HCT116 (cell line): ENCODE results near the gene RNF113A. TPM values are rescaled to one million over a fixed set of nuclear protein-coding genes. Genes with fewer than 3 reads are reported as not detected.

Experiments
- ATAC-seq: fragments of 200-7000 bp; cut with Tn5 transposase; 2 replicates; pipeline ENCODE4 v1.9.1; 2020; ENCODE audit warnings: mild to moderate bottlenecking, moderate library complexity
- BruUV-seq: library from RNA; stranded (reverse); fragments of 400-500 nt; replicated peaks from 2 replicates; lab custom pipeline; 2021; lab: Mats Ljungman, UMichigan
- CTCF ChIA-PET: fragments of 300-600 bp; sonication (Branson Sonifier 250); formaldehyde crosslinking; loops from one replicate; lab custom pipeline; 2021; ENCODE audit warnings: antibody characterized with exemption; lab: Charles Lee
- POLR2A ChIA-PET: fragments of 300-600, 350-600 bp; sonication (Branson Sonifier 250); formaldehyde crosslinking; loops from one replicate; lab custom pipeline; 2021; ENCODE audit warnings: antibody characterized with exemption; lab: Charles Lee
- RAD21 ChIA-PET, 2 experiments: fragments of 300-600 bp; sonication (Branson Sonifier 250); formaldehyde crosslinking; loops; one replicate each; lab custom pipeline; 2023; ENCODE audit warnings: low total read pairs in 2 of 2; ENCODE audit not compliant: uncharacterized antibody in 2 of 2, unreplicated experiment in 2 of 2, low non-redundant PET in 1 of 2; lab: Charles Lee
- DNase-seq: peaks from one replicate; pipeline ENCODE4 v3.0.0-alpha.2; 2010; ENCODE audit warnings: low read depth, low spot score
- H2AFZ ChIP-seq: fragments of 200-600 bp; shearing (Covaris generic), sonication (generic); 2 replicates; pipeline ENCODE4 v1.6.1; 2017; ENCODE audit warnings: low read depth, mixed run types, mixed read lengths, antibody characterized with exemption, low read length; ENCODE audit not compliant: poor library complexity, severe bottlenecking
- H3K27ac ChIP-seq: 2 replicates; pipeline ENCODE4 v1.5.1; 2012; ENCODE audit warnings: low read depth, low read length
- H3K27me3 ChIP-seq: fragments of 200-600 bp; sonication (generic); 2 replicates; pipeline ENCODE4 v1.6.1; 2016; ENCODE audit warnings: mixed run types, low read length, mixed read lengths; ENCODE audit not compliant: insufficient read depth
- H3K36me3 ChIP-seq, 2 experiments: fragments of 200-500 bp in 1 of 2; fragments of 200-600 bp in 1 of 2; sonication (Bioruptor generic) in 1 of 2; sonication (generic) in 1 of 2; 2 replicates each; pipeline versions ENCODE4 v1.5.1 to v1.6.1; 2014 to 2016; ENCODE audit warnings: low read length in 2 of 2, inconsistent platforms in 1 of 2, mixed read lengths in 1 of 2, mixed run types in 1 of 2; ENCODE audit not compliant: insufficient read depth in 2 of 2, control insufficient read depth in 1 of 2
- H3K4me1 ChIP-seq, 2 experiments: fragments of 200-600 bp in 1 of 2; sonication (generic) in 1 of 2; 2 replicates each; pipeline versions ENCODE4 v1.5.1 to v1.6.1; 2012 to 2017; ENCODE audit warnings: low read length in 2 of 2, inconsistent platforms in 1 of 2, mild to moderate bottlenecking in 1 of 2, mixed read lengths in 1 of 2, mixed run types in 1 of 2, moderate library complexity in 1 of 2; ENCODE audit not compliant: insufficient read depth in 2 of 2, control insufficient read depth in 1 of 2
- H3K4me2 ChIP-seq: fragments of 200-600 bp; sonication (generic); 2 replicates; pipeline ENCODE4 v1.6.1; 2017; ENCODE audit warnings: mixed run types, low read length, mixed read lengths
- H3K4me3 ChIP-seq, 2 experiments: fragments of 200-600 bp in 1 of 2; sonication (generic) in 1 of 2; replicated peaks in 1 of 2; 2 replicates each; pipeline ENCODE4 v1.5.1; 2011 to 2016; ENCODE audit warnings: low read length in 2 of 2, control low read depth in 1 of 2, low read depth in 1 of 2, mild to moderate bottlenecking in 1 of 2, mixed read lengths in 1 of 2, mixed run types in 1 of 2
- H3K79me2 ChIP-seq: fragments of 200-600 bp; sonication (generic); 2 replicates; pipeline ENCODE4 v1.6.1; 2017; ENCODE audit warnings: mild to moderate bottlenecking, mixed run types, low read length, moderate library complexity, mixed read lengths; ENCODE audit not compliant: insufficient read depth
- H3K9ac ChIP-seq: fragments of 200-600 bp; sonication (generic); 2 replicates; pipeline ENCODE4 v1.6.1; 2016; ENCODE audit warnings: low read length, mixed read lengths
- H3K9me2 ChIP-seq: fragments of 200-600 bp; sonication (generic), shearing (Covaris generic); 2 replicates; pipeline ENCODE4 v1.6.1; 2017; ENCODE audit warnings: mixed run types, mild to moderate bottlenecking, moderate library complexity; ENCODE audit not compliant: insufficient read depth
- H3K9me3 ChIP-seq, 2 experiments: fragments of 200-500 bp in 1 of 2; fragments of 200-600 bp in 1 of 2; sonication (Bioruptor generic) in 1 of 2; sonication (generic) in 1 of 2; 2 replicates each; pipeline ENCODE4 v1.6.1; 2014 to 2017; ENCODE audit warnings: low read length in 2 of 2, mixed read lengths in 2 of 2, inconsistent platforms in 1 of 2, low read depth in 1 of 2, mild to moderate bottlenecking in 1 of 2, mixed run types in 1 of 2, moderate library complexity in 1 of 2; ENCODE audit not compliant: control insufficient read depth in 1 of 2, insufficient read depth in 1 of 2
- H4K20me1 ChIP-seq: fragments of 200-600 bp; sonication (generic), shearing (Covaris generic); 2 replicates; pipeline ENCODE4 v1.6.1; 2017; ENCODE audit warnings: mixed run types, mild to moderate bottlenecking, moderate library complexity; ENCODE audit not compliant: insufficient read depth
- CBX3 ChIP-seq: IDR thresholded peaks from 2 replicates; pipeline ENCODE4 v1.6.1; 2012; ENCODE audit warnings: low read depth
- CTCF ChIP-seq, 3 experiments: fragments of 200-600 bp in 1 of 3; sonication (generic) in 1 of 3; IDR thresholded peaks in 2 of 3; conservative IDR thresholded peaks in 1 of 3; 2 replicates each; pipeline ENCODE4 v1.5.1; 2012 to 2017; ENCODE audit warnings: low read depth in 2 of 3, low read length in 2 of 3, antibody characterized with exemption in 1 of 3, borderline replicate concordance in 1 of 3, control low read depth in 1 of 3, mild to moderate bottlenecking in 1 of 3, mixed read lengths in 1 of 3, mixed run types in 1 of 3, moderate library complexity in 1 of 3; ENCODE audit not compliant: insufficient read depth in 1 of 3
- EGR1 ChIP-seq: IDR thresholded peaks from 2 replicates; pipeline ENCODE4 v1.6.1; 2012; ENCODE audit warnings: low read depth
- ELF1 ChIP-seq: IDR thresholded peaks from 2 replicates; pipeline ENCODE4 v1.6.1; 2012; ENCODE audit warnings: low read depth, borderline replicate concordance
- EZH2 ChIP-seq: fragments of 200-600 bp; sonication (generic); IDR thresholded peaks from 2 replicates; pipeline ENCODE4 v1.6.1; 2017; ENCODE audit warnings: antibody characterized with exemption, mixed run types
- EZH2phosphoT487 ChIP-seq: fragments of 200-600 bp; IDR thresholded peaks from 2 replicates; pipeline ENCODE4 v1.6.1; 2018; ENCODE audit warnings: antibody characterized with exemption, borderline replicate concordance
- FOSL1 ChIP-seq: IDR thresholded peaks from 2 replicates; pipeline ENCODE4 v1.6.1; 2012; ENCODE audit warnings: low read depth
- JUND ChIP-seq: IDR thresholded peaks from 2 replicates; pipeline ENCODE4 v1.6.1; 2012
- MAX ChIP-seq: IDR thresholded peaks from 2 replicates; pipeline ENCODE4 v1.6.1; 2012
- REST ChIP-seq: IDR thresholded peaks from 2 replicates; pipeline ENCODE4 v1.6.1; 2012; ENCODE audit warnings: low read depth
- SIN3A ChIP-seq: IDR thresholded peaks from 2 replicates; pipeline ENCODE4 v1.6.1; 2012; ENCODE audit warnings: low read depth
- SP1 ChIP-seq: IDR thresholded peaks from 2 replicates; pipeline ENCODE4 v1.6.1; 2012; ENCODE audit warnings: low read depth
- SRF ChIP-seq: IDR thresholded peaks from 2 replicates; pipeline ENCODE4 v1.6.1; 2012; ENCODE audit warnings: low read depth
- TCF7L2 ChIP-seq: IDR thresholded peaks from 2 replicates; pipeline ENCODE4 v1.7.0; 2011; ENCODE audit warnings: borderline replicate concordance, inconsistent platforms; ENCODE audit not compliant: insufficient read depth, insufficient read length; ENCODE audit errors: extremely low read depth
- ZBTB33 ChIP-seq: IDR thresholded peaks from 2 replicates; pipeline ENCODE4 v1.6.1; 2011; ENCODE audit warnings: mild to moderate bottlenecking, low read length, moderate library complexity; ENCODE audit not compliant: insufficient replicate concordance; ENCODE audit errors: extremely low read depth
- ZFX ChIP-seq: fragments of 450-650 bp; IDR thresholded peaks from 2 replicates; pipeline ENCODE4 v1.6.1; 2017
- ZNF274 ChIP-seq: fragments of 200-500 bp; sonication (Bioruptor generic); IDR thresholded peaks from 2 replicates; pipeline ENCODE4 v1.6.1; 2014; ENCODE audit warnings: mild to moderate bottlenecking, low read depth, low read length, inconsistent platforms
- intact Hi-C: fragments of 100-400 bp; cut with micrococcal nuclease; formaldehyde crosslinking; loops from 2 replicates; pipeline ENCODE4 v1.10.0; 2022
- total RNA-seq: library from RNA; stranded (reverse); gene quantifications from one replicate; pipeline ENCODE4 v1.2.1, GENCODE V29; 2021; ENCODE audit not compliant: unreplicated experiment

The RNF113A gene
- total RNA-seq, 1 experiment from 2014 or later, result 8.1 TPM

- POLR2A ChIA-PET, result no interaction called here
- BruUV-seq, result no TSS peak
- CTCF ChIA-PET, result no interaction called here
- DNase-seq (no peak), ATAC-seq (no peak)
- H3K79me2 ChIP-seq, result no peaks in the 10 kb centered on the region
- no peak overlapping the region for H2AFZ ChIP-seq
- no peaks in the 10 kb centered on the region for H3K4me1 ChIP-seq
- no peaks in the 10 kb centered on the region for H4K20me1 ChIP-seq
- H3K27me3 ChIP-seq, result no peaks in the 10 kb centered on the region
- no peaks in the 10 kb centered on the region for H3K9me2 ChIP-seq
- H3K9ac ChIP-seq, result no peak overlapping the region
- no peak overlapping the region for H3K4me3 ChIP-seq
- intact Hi-C loops, result no loop called here
- H3K27ac ChIP-seq, result no peak overlapping the region
- H3K9me3 ChIP-seq, result no peaks in the 10 kb centered on the region
- TF ChIP-seq EZH2phosphoT487, result no peak
- no peak for TF ChIP-seq FOSL1
- no peak for TF ChIP-seq SRF
- TF ChIP-seq SP1, result no peak
- TF ChIP-seq EGR1, result no peak
- no peak for TF ChIP-seq JUND
- no peak for TF ChIP-seq ZFX
- no peak for TF ChIP-seq ZBTB33
- no peak for TF ChIP-seq REST
- TF ChIP-seq CTCF (IDR thresholded peaks at IDR 0.05 in 2 of 3, conservative IDR thresholded peaks at IDR 0.05 in 1 of 3; ENCODE audit: borderline replicate concordance in 1 of 3, insufficient read depth in 1 of 3, low read depth in 2 of 3, low read length in 2 of 3), result no peak
- no peak for TF ChIP-seq ELF1
- no peak for TF ChIP-seq MAX
- TF ChIP-seq TCF7L2, result no peak
- TF ChIP-seq EZH2, result no peak
- TF ChIP-seq SIN3A, result no peak
- no peak for TF ChIP-seq ZNF274
- no peak for TF ChIP-seq CBX3
- H3K4me2 ChIP-seq, result no peak overlapping the region
- RAD21 ChIA-PET, result no interaction called here
- H3K36me3 ChIP-seq, result no peaks in the 10 kb centered on the region
These were observed 48.5 kb upstream of the RNF113A start for GRCh38 chrX:119919835-119920585.
